Daoy (cell line): ENCODE data around the gene LRRC8B. TPM values are rescaled to one million over a fixed set of nuclear protein-coding genes. Genes with fewer than 3 reads are reported as not detected.

Experiments
- DNase-seq: peaks from one replicate; pipeline ENCODE4 v3.0.0-alpha.2; 2015; ENCODE audit warnings: low read depth
- total RNA-seq: library from RNA; depleted of rRNA; stranded (reverse); fragments of >200 nt; shearing (Covaris generic); gene quantifications from 2 replicates; pipeline ENCODE4 v1.2.3, GENCODE V29; 2014; rRNA removed

The LRRC8B gene
- total RNA-seq, 1 experiment from 2014 or later, result 8.3 TPM

GRCh38 chr1:89632657-89633247 is 108.1 kb downstream of the LRRC8B start, which contains the start of gene LRRC8C:
LRRC8C (plus strand) TSS chr1:89633120; CDS start chr1:89686474, 53,354 bp downstream.
- DNase-seq, result peak; percentile 94

GRCh38 chr1:89633248-89633799 is 108.7 kb downstream of the LRRC8B start:
- DNase-seq, result peak; percentile 80

GRCh38 chr1:89633800-89634625 is 109.4 kb downstream of the LRRC8B start:
- peak; percentile 58 for DNase-seq

GRCh38 chr1:89635825-89636815 is 111.5 kb downstream of the LRRC8B start:
- DNase-seq, result peak; percentile 52

GRCh38 chr1:89637496-89637895 is 112.9 kb downstream of the LRRC8B start:
- DNase-seq, result no peak

GRCh38 chr1:89640440-89640839 is 115.8 kb downstream of the LRRC8B start:
- DNase-seq, result no peak

GRCh38 chr1:89641781-89642180 is 117.2 kb downstream of the LRRC8B start:
- DNase-seq, result no peak

GRCh38 chr1:89643577-89643976 is 118.9 kb downstream of the LRRC8B start:
- no peak for DNase-seq

GRCh38 chr1:89644119-89644814 is 119.6 kb downstream of the LRRC8B start:
- no peak for DNase-seq

GRCh38 chr1:89646259-89646658 is 121.6 kb downstream of the LRRC8B start:
- no peak for DNase-seq

Other genes with a start within 250 kb of the LRRC8B start
- gene GBP6, start 160.8 kb upstream of the LRRC8B start, total RNA-seq, result 0.11 TPM in 1 of 2 replicates, not detected in the other
- gene LRRC8C, start 108.3 kb downstream of the LRRC8B start, total RNA-seq, result 7.4 and 10.2 TPM in 2 replicates